NOMO-1 (cell line): Measurements from ENCODE around the gene KCNAB1.

Experiments
- DNase-seq, 2 experiments: peaks; one replicate each; lab custom pipeline; 2025; ENCODE audit not compliant: unreplicated experiment in 2 of 2; lab: John Stamatoyannopoulos, UW

Gene KCNAB1

GRCh38 chr3:156353563-156353962, 233.2 kb downstream of the KCNAB1 start:
- DNase-seq: no peak

- DNase-seq: no peak
Observed at GRCh38 chr3:156356537-156357363, 236.4 kb downstream of the KCNAB1 start.

GRCh38 chr3:156358232-156358631, 237.9 kb downstream of the KCNAB1 start:
- no peak for DNase-seq

GRCh38 chr3:156359368-156359767, 239.0 kb downstream of the KCNAB1 start:
- DNase-seq: no peak

- DNase-seq: no peak
Observed at GRCh38 chr3:156360083-156360482, 239.7 kb downstream of the KCNAB1 start.

GRCh38 chr3:156360963-156361362, 240.6 kb downstream of the KCNAB1 start:
- DNase-seq: no peak

- no peak for DNase-seq
Observed at GRCh38 chr3:156366559-156366958, 246.2 kb downstream of the KCNAB1 start.

GRCh38 chr3:156368189-156368588, 247.8 kb downstream of the KCNAB1 start:
- no peak for DNase-seq

GRCh38 chr3:156371701-156372100, 251.3 kb downstream of the KCNAB1 start:
- no peak for DNase-seq

- no peak for DNase-seq
Observed at GRCh38 chr3:156373095-156373494, 252.7 kb downstream of the KCNAB1 start.

- no peak for DNase-seq
Observed at GRCh38 chr3:156373654-156374053, 253.3 kb downstream of the KCNAB1 start.

- DNase-seq: no peak
Observed at GRCh38 chr3:156376199-156376598, 255.8 kb downstream of the KCNAB1 start.

- no peak for DNase-seq
Observed at GRCh38 chr3:156377266-156377665, 256.9 kb downstream of the KCNAB1 start.

- no peak for DNase-seq
Observed at GRCh38 chr3:156377718-156378117, 257.3 kb downstream of the KCNAB1 start.

GRCh38 chr3:156378871-156379270, 258.5 kb downstream of the KCNAB1 start:
- DNase-seq: no peak

- DNase-seq: no peak
Observed at GRCh38 chr3:156379327-156379726, 258.9 kb downstream of the KCNAB1 start.

- no peak for DNase-seq
Observed at GRCh38 chr3:156381253-156381652, 260.9 kb downstream of the KCNAB1 start.

- DNase-seq: peak; percentile 37 to 45
Observed at GRCh38 chr3:156382458-156383346, 262.3 kb downstream of the KCNAB1 start.

GRCh38 chr3:156383441-156384025, 263.2 kb downstream of the KCNAB1 start:
- no peak for DNase-seq

- DNase-seq: peak; percentile 35 to 41
Observed at GRCh38 chr3:156388497-156389448, 268.4 kb downstream of the KCNAB1 start.
